Caco-2 (cell line): Measurements from ENCODE around the gene ST6GAL1. TPM values are rescaled to one million over a fixed set of nuclear protein-coding genes. Genes with fewer than 3 reads are reported as not detected.

Experiments
- BruUV-seq: library from RNA; stranded (reverse); fragments of 400-500 nt; replicated peaks from 2 replicates; lab custom pipeline; 2021; lab: Mats Ljungman, UMichigan
- CTCF ChIA-PET: fragments of 300-600 bp; sonication (Branson Sonifier 250); formaldehyde crosslinking; loops from one replicate; lab custom pipeline; 2022; ENCODE audit warnings: antibody characterized with exemption; lab: Charles Lee
- POLR2A ChIA-PET: fragments of 300-600 bp; sonication (Branson Sonifier 250); formaldehyde crosslinking; loops from one replicate; lab custom pipeline; 2022; ENCODE audit warnings: antibody characterized with exemption; lab: Charles Lee
- DNase-seq, 2 experiments: peaks; one replicate each; pipeline versions ENCODE4 v3.0.0 to v3.0.0-alpha.2; 2020 to 2022
- H3K27me3 ChIP-seq: replicated peaks from 2 replicates; pipeline ENCODE4 v1.6.0; 2011; ENCODE audit warnings: low read length; ENCODE audit not compliant: control insufficient read depth, insufficient read depth
- H3K36me3 ChIP-seq: 2 replicates; pipeline ENCODE4 v1.5.1; 2011; ENCODE audit warnings: low read length; ENCODE audit not compliant: control insufficient read depth, insufficient read depth
- H3K4me1 ChIP-seq: fragments of 250-450 bp; sonication (Bioruptor Pico); 2 replicates; pipeline ENCODE4 v1.5.1; 2020; ENCODE audit warnings: mild to moderate bottlenecking
- H3K4me3 ChIP-seq: 2 replicates; pipeline ENCODE4 v1.5.1; 2011; ENCODE audit warnings: low read depth, mild to moderate bottlenecking, control low read depth, low read length
- H3K9me3 ChIP-seq: fragments of 250-450 bp; sonication (Bioruptor Pico); 2 replicates; pipeline ENCODE4 v1.5.1; 2020; ENCODE audit warnings: mild to moderate bottlenecking, moderate library complexity
- H3K27ac Mint-ChIP-seq: one replicate; pipeline ENCODE4 v1.8.0; 2022; ENCODE audit warnings: mixed read lengths; ENCODE audit not compliant: unreplicated experiment
- H3K27me3 Mint-ChIP-seq: one replicate; pipeline ENCODE4 v1.8.0; 2022; ENCODE audit warnings: mixed read lengths; ENCODE audit not compliant: insufficient read depth, unreplicated experiment
- H3K36me3 Mint-ChIP-seq: one replicate; pipeline ENCODE4 v1.8.0; 2022; ENCODE audit warnings: mild to moderate bottlenecking, mixed read lengths; ENCODE audit not compliant: insufficient read depth, unreplicated experiment
- H3K4me1 Mint-ChIP-seq: one replicate; pipeline ENCODE4 v1.8.0; 2022; ENCODE audit warnings: low read depth, mixed read lengths; ENCODE audit not compliant: unreplicated experiment
- H3K4me3 Mint-ChIP-seq: one replicate; pipeline ENCODE4 v1.8.0; 2022; ENCODE audit warnings: mild to moderate bottlenecking, moderate library complexity, mixed read lengths; ENCODE audit not compliant: unreplicated experiment
- H3K9me3 Mint-ChIP-seq: one replicate; pipeline ENCODE4 v1.8.0; 2022; ENCODE audit warnings: mixed read lengths; ENCODE audit not compliant: unreplicated experiment
- CTCF ChIP-seq, 2 experiments: fragments of 200-600 bp in 1 of 2; IDR thresholded peaks; 1 replicate in 1 of 2; 2 replicates in 1 of 2; pipeline versions ENCODE4 v1.5.1 to v1.8.0; 2011 to 2022; ENCODE audit warnings: antibody characterized with exemption in 1 of 2, control low read depth in 1 of 2, inconsistent platforms in 1 of 2, low read depth in 1 of 2, low read length in 1 of 2, mild to moderate bottlenecking in 1 of 2, moderate library complexity in 1 of 2; ENCODE audit not compliant: insufficient read depth in 1 of 2, severe bottlenecking in 1 of 2, unreplicated experiment in 1 of 2
- intact Hi-C: fragments of 100-400 bp; cut with micrococcal nuclease; formaldehyde crosslinking; loops from one replicate; pipeline ENCODE4 v1.10.0; 2022; ENCODE audit not compliant: unreplicated experiment
- total RNA-seq: library from RNA; stranded (reverse); gene quantifications from 2 replicates; pipeline ENCODE4 v1.2.3, GENCODE V29; 2022

Gene ST6GAL1
- total RNA-seq, 1 experiment from 2014 or later: 34.6 TPM

GRCh38 chr3:186923241-186923640 lies 7.1 kb upstream of the ST6GAL1 start:
- BruUV-seq: no TSS peak
- no peaks in the 10 kb centered on the region for H3K9me3 ChIP-seq
- H3K36me3 ChIP-seq: no peaks in the 10 kb centered on the region
- no peak overlapping the region for H3K4me3 ChIP-seq
- POLR2A ChIA-PET: no interaction called here
- H3K27me3 ChIP-seq: no peaks in the 10 kb centered on the region
- CTCF ChIA-PET: interaction anchor here (0.7 kb wide), 1 partner anchor 115 kb away, joined by 3 read pairs; no protein-coding TSS in a partner anchor
- no peak for TF ChIP-seq CTCF (IDR thresholded peaks at IDR 0.05; ENCODE audit: insufficient read depth in 1 of 2, low read depth in 1 of 2, low read length in 1 of 2, severe bottlenecking in 1 of 2, unreplicated experiment in 1 of 2)
- intact Hi-C loops: no loop called here
- H3K27ac Mint-ChIP-seq: no peak overlapping the region
- no peaks in the 10 kb centered on the region for H3K4me1 Mint-ChIP-seq
- H3K4me1 ChIP-seq: no peaks in the 10 kb centered on the region
- DNase-seq: no peak
- no peaks in the 10 kb centered on the region for H3K27me3 Mint-ChIP-seq
- H3K9me3 Mint-ChIP-seq: no peaks in the 10 kb centered on the region
- no peak overlapping the region for H3K4me3 Mint-ChIP-seq
- H3K36me3 Mint-ChIP-seq: no peaks in the 10 kb centered on the region

- CTCF ChIA-PET: no interaction called here
- no peaks in the 10 kb centered on the region for H3K36me3 ChIP-seq
- no peak overlapping the region for H3K4me3 ChIP-seq
- Mint-ChIP-seq H3K36me3 (no peaks in the 10 kb centered on the region), H3K27me3 (no peaks in the 10 kb centered on the region), H3K9me3 (no peaks in the 10 kb centered on the region), H3K4me3 (no peak overlapping the region), H3K27ac (no peak overlapping the region), H3K4me1 (no peaks in the 10 kb centered on the region)
- DNase-seq: no peak
- intact Hi-C loops: no loop called here
- no peaks in the 10 kb centered on the region for H3K9me3 ChIP-seq
- no peak for TF ChIP-seq CTCF (IDR thresholded peaks at IDR 0.05; ENCODE audit: insufficient read depth in 1 of 2, low read depth in 1 of 2, low read length in 1 of 2, severe bottlenecking in 1 of 2, unreplicated experiment in 1 of 2)
- H3K4me1 ChIP-seq: no peaks in the 10 kb centered on the region
- BruUV-seq: no TSS peak
- H3K27me3 ChIP-seq: no peaks in the 10 kb centered on the region
- POLR2A ChIA-PET: no interaction called here
These were observed 4.5 kb upstream of the ST6GAL1 start for GRCh38 chr3:186925826-186926225.

GRCh38 chr3:186929186-186929585 lies 1.1 kb upstream of the ST6GAL1 start:
- H3K4me1 Mint-ChIP-seq: peaks cover 5% of the 10 kb centered on the region
- no peak for DNase-seq
- no peaks in the 10 kb centered on the region for H3K36me3 Mint-ChIP-seq
- no peaks in the 10 kb centered on the region for H3K27me3 Mint-ChIP-seq
- ChIA-PET POLR2A (no interaction called here), CTCF (interaction anchor here (0.7 to 1.1 kb wide), 2 partner anchors 80 to 751 kb away, joined by 3 read pairs; no protein-coding TSS in a partner anchor)
- BruUV-seq: no TSS peak
- Histone ChIP-seq H3K27me3 (no peaks in the 10 kb centered on the region), H3K9me3 (no peaks in the 10 kb centered on the region), H3K4me1 (no peaks in the 10 kb centered on the region), H3K4me3 (no peak overlapping the region), H3K36me3 (no peaks in the 10 kb centered on the region; the same call in 1 of the 2 replicates)
- no peak overlapping the region for H3K27ac Mint-ChIP-seq
- no peak for TF ChIP-seq CTCF (IDR thresholded peaks at IDR 0.05; ENCODE audit: insufficient read depth in 1 of 2, low read depth in 1 of 2, low read length in 1 of 2, severe bottlenecking in 1 of 2, unreplicated experiment in 1 of 2)
- H3K9me3 Mint-ChIP-seq: no peaks in the 10 kb centered on the region
- intact Hi-C loops: no loop called here
- peak overlapping the region; percentile 91 for H3K4me3 Mint-ChIP-seq
